Measurements from ENCODE around the gene ZNF768. TPM values are rescaled to one million over a fixed set of nuclear protein-coding genes. Genes with fewer than 3 reads are reported as not detected.

Gene ZNF768
- total and polyA plus RNA-seq, 2 of the 13 experiments (the other 11 are each of a cell fraction or from before 2014, with no cell fraction given), result 26.7 to 34.4 TPM

GRCh38 chr16:30535777-30536190, 9.4 kb upstream of the ZNF768 start (continued):
- TF ChIP-seq USF2 (IDR thresholded peaks at IDR 0.05; ENCODE audit: low read depth, low read length) (no peak), USF2 (CRISPR knock-in tag; IDR thresholded peaks at IDR 0.05; ENCODE audit: borderline replicate concordance) (no peak), MAFG (CRISPR knock-in tag; IDR thresholded peaks at IDR 0.05) (no peak), ZNF160 (CRISPR knock-in tag; IDR thresholded peaks at IDR 0.05) (0 out of 2 replicates have a peak, but pooled peaks have one; percentile 22), PREB (CRISPR knock-in tag; IDR thresholded peaks at IDR 0.05) (no peak), GABPB1 (CRISPR knock-in tag; IDR thresholded peaks at IDR 0.05) (peak; percentile 55; the same call in 1 of the 2 replicates), THYN1 (CRISPR knock-in tag; IDR thresholded peaks at IDR 0.05; ENCODE audit: borderline replicate concordance, low read depth) (no peak), PRDM10 (CRISPR knock-in tag; IDR thresholded peaks at IDR 0.05; ENCODE audit: low read depth) (peak; percentile 40; the same call in 1 of the 2 replicates), ZNF709 (CRISPR knock-in tag; IDR thresholded peaks at IDR 0.05) (no peak), RELA (CRISPR knock-in tag; IDR thresholded peaks at IDR 0.05) (no peak), ZNF446 (CRISPR knock-in tag; IDR thresholded peaks at IDR 0.05) (0 out of 2 replicates have a peak, but pooled peaks have one; percentile 93), CREB3 (CRISPR knock-in tag; IDR thresholded peaks at IDR 0.05) (no peak), ZSCAN25 (CRISPR knock-in tag; IDR thresholded peaks at IDR 0.05) (no peak), KLF11 (CRISPR knock-in tag; IDR thresholded peaks at IDR 0.05) (no peak), ZBTB20 (CRISPR knock-in tag; IDR thresholded peaks at IDR 0.05; ENCODE audit: borderline replicate concordance, low read depth) (peak; percentile 85), ZMAT3 (CRISPR knock-in tag; conservative IDR thresholded peaks at IDR 0.05) (no peak; the same call in 1 of the 2 replicates), TSC22D2 (CRISPR knock-in tag; IDR thresholded peaks at IDR 0.05; ENCODE audit: borderline replicate concordance) (0 out of 2 replicates have a peak, but pooled peaks have one; percentile 51), SAFB2 (CRISPR knock-in tag; IDR thresholded peaks at IDR 0.05; ENCODE audit: borderline replicate concordance, low read depth) (peak; percentile 87; the same call in 1 of the 2 replicates), STAT6 (CRISPR knock-in tag; IDR thresholded peaks at IDR 0.05; ENCODE audit: borderline replicate concordance) (no peak)

All from HepG2 (cell line).